Panc1 (cell line): Measurements from ENCODE around the gene POMC. TPM values are rescaled to one million over a fixed set of nuclear protein-coding genes. Genes with fewer than 3 reads are reported as not detected.
"Not testable (repeated sequence)": the region's sequence is repeated elsewhere in the genome, so short reads cannot be mapped to it uniquely, and the experiment has no call there.

Experiments
- ATAC-seq: fragments of 200-7000 bp; cut with Tn5 transposase; 2 replicates; pipeline ENCODE4 v1.9.1; 2020; ENCODE audit warnings: mild to moderate bottlenecking, moderate library complexity
- BruUV-seq: library from RNA; stranded (reverse); fragments of 400-500 nt; replicated peaks from 2 replicates; lab custom pipeline; 2021; lab: Mats Ljungman, UMichigan
- CTCF ChIA-PET: fragments of 300-600 bp; sonication (Branson Sonifier 250); formaldehyde crosslinking; loops from one replicate; lab custom pipeline; 2022; ENCODE audit warnings: antibody characterized with exemption; lab: Charles Lee
- POLR2A ChIA-PET: fragments of 300-600 bp; sonication (Branson Sonifier 250); formaldehyde crosslinking; loops from one replicate; lab custom pipeline; 2022; ENCODE audit warnings: antibody characterized with exemption; lab: Charles Lee
- DNase-seq: peaks from one replicate; pipeline ENCODE4 v3.0.0-alpha.2; 2010; ENCODE audit warnings: low read depth, low spot score
- H3K27ac ChIP-seq: 2 replicates; pipeline ENCODE4 v1.5.1; 2011; ENCODE audit warnings: mild to moderate bottlenecking, low read length, inconsistent platforms
- H3K27me3 ChIP-seq: fragments of 200-500 bp; sonication (Bioruptor generic); 2 replicates; pipeline ENCODE4 v1.6.0; 2014; ENCODE audit warnings: low read length, inconsistent platforms; ENCODE audit not compliant: control insufficient read depth, insufficient read depth
- H3K36me3 ChIP-seq: fragments of 200-500 bp; sonication (Bioruptor generic); 2 replicates; pipeline ENCODE4 v1.5.1; 2014; ENCODE audit warnings: inconsistent platforms, mild to moderate bottlenecking, low read length, moderate library complexity; ENCODE audit not compliant: control insufficient read depth, insufficient read depth
- H3K4me1 ChIP-seq: 2 replicates; pipeline ENCODE4 v1.5.1; 2011; ENCODE audit warnings: inconsistent platforms, mild to moderate bottlenecking, low read length, moderate library complexity; ENCODE audit not compliant: control insufficient read depth, insufficient read depth
- H3K4me3 ChIP-seq, 2 experiments: 2 replicates each; pipeline ENCODE4 v1.5.1; 2011 to 2012; ENCODE audit warnings: low read depth in 2 of 2, low read length in 2 of 2, mild to moderate bottlenecking in 2 of 2, inconsistent platforms in 1 of 2, moderate library complexity in 1 of 2
- H3K9me3 ChIP-seq: fragments of 200-500 bp; sonication (Bioruptor generic); 2 replicates; pipeline ENCODE4 v1.5.1; 2014; ENCODE audit warnings: low read depth, mild to moderate bottlenecking, inconsistent platforms, low read length, moderate library complexity; ENCODE audit not compliant: control insufficient read depth, insufficient read depth
- CTCF ChIP-seq: fragments of 450-650 bp; IDR thresholded peaks from 2 replicates; pipeline ENCODE4 v1.5.1; 2017; ENCODE audit warnings: mild to moderate bottlenecking
- POLR2AphosphoS5 ChIP-seq: IDR thresholded peaks from 2 replicates; pipeline ENCODE4 v1.6.1; 2012; ENCODE audit warnings: mild to moderate bottlenecking, low read depth, low read length, moderate library complexity
- REST ChIP-seq, 2 experiments: IDR thresholded peaks; 2 replicates each; pipeline ENCODE4 v1.6.1; 2011 to 2012; ENCODE audit warnings: low read depth in 2 of 2, control low read depth in 1 of 2, low read length in 1 of 2, mild to moderate bottlenecking in 1 of 2, moderate library complexity in 1 of 2; ENCODE audit not compliant: insufficient read depth in 1 of 2
- SIN3A ChIP-seq: IDR thresholded peaks from 2 replicates; pipeline ENCODE4 v1.6.1; 2012; ENCODE audit warnings: low read depth, mild to moderate bottlenecking, low read length, moderate library complexity, borderline replicate concordance; ENCODE audit not compliant: insufficient read depth
- TCF7L2 ChIP-seq: IDR thresholded peaks from 2 replicates; pipeline ENCODE4 v1.6.1; 2011; ENCODE audit warnings: mild to moderate bottlenecking, low read depth, low read length, inconsistent platforms
- in situ Hi-C: cut with HindIII; loops from 2 replicates; pipeline ENCODE4 v1.10.0; 2016; ENCODE audit warnings: low sequenced_read_pairs, low pct_unique_long_range_greater_than_20kb
- intact Hi-C: fragments of 100-400 bp; cut with micrococcal nuclease; formaldehyde crosslinking; loops from one replicate; pipeline ENCODE4 v1.10.0; 2022; ENCODE audit not compliant: unreplicated experiment
- total RNA-seq: library from RNA; stranded (reverse); gene quantifications from one replicate; pipeline ENCODE4 v1.2.1, GENCODE V29; 2021; ENCODE audit not compliant: unreplicated experiment

The POMC gene
- total RNA-seq, 1 experiment from 2014 or later: not detected

- TF ChIP-seq TCF7L2: no peak
- no peak for TF ChIP-seq CTCF
- no peak for TF ChIP-seq SIN3A
- TF ChIP-seq POLR2AphosphoS5: no peak
- TF ChIP-seq REST (IDR thresholded peaks at IDR 0.05; ENCODE audit: insufficient read depth in 1 of 2, low read depth in 2 of 2, low read length in 1 of 2): no peak
- Histone ChIP-seq H3K27me3 (no peaks in the 10 kb centered on the region), H3K27ac (no peak overlapping the region), H3K36me3 (no peaks in the 10 kb centered on the region), H3K4me1 (no peaks in the 10 kb centered on the region), H3K4me3 (no peak overlapping the region), H3K9me3 (no peaks in the 10 kb centered on the region)
- DNase-seq (no peak), ATAC-seq (no peak)
- POLR2A ChIA-PET: interaction anchor here (0.7 kb wide), 1 partner anchor 318 kb away, joined by 3 read pairs; no protein-coding TSS in a partner anchor
- in situ Hi-C loops: no loop called here
- CTCF ChIA-PET: no interaction called here
- no TSS peak for BruUV-seq
- intact Hi-C loops: no loop called here
These were observed 22.6 kb downstream of the POMC start for GRCh38 chr2:25145803-25146202.

- H3K36me3 ChIP-seq: no peaks in the 10 kb centered on the region
- in situ Hi-C loops: no loop called here
- ATAC-seq (no peak), DNase-seq (no peak)
- H3K9me3 ChIP-seq: no peaks in the 10 kb centered on the region
- intact Hi-C loops: no loop called here
- H3K4me1 ChIP-seq: no peaks in the 10 kb centered on the region
- no peak overlapping the region for H3K27ac ChIP-seq
- no peak for TF ChIP-seq POLR2AphosphoS5
- no peak for TF ChIP-seq SIN3A
- TF ChIP-seq REST (IDR thresholded peaks at IDR 0.05; ENCODE audit: insufficient read depth in 1 of 2, low read depth in 2 of 2, low read length in 1 of 2): no peak
- no peak for TF ChIP-seq TCF7L2
- TF ChIP-seq CTCF: no peak
- no TSS peak for BruUV-seq
- CTCF ChIA-PET: interaction anchor here (0.5 kb wide), 1 partner anchor 311 kb away, joined by 3 read pairs; no protein-coding TSS in a partner anchor
- H3K27me3 ChIP-seq: no peaks in the 10 kb centered on the region
- POLR2A ChIA-PET: no interaction called here
- H3K4me3 ChIP-seq: no peak overlapping the region
These were observed 27.3 kb downstream of the POMC start for GRCh38 chr2:25141120-25141519.

- CTCF ChIA-PET, H3K27me3 ChIP-seq, BruUV-seq, intact Hi-C loops, H3K4me3 ChIP-seq, H3K4me1 ChIP-seq, in situ Hi-C loops, H3K27ac ChIP-seq, DNase-seq, H3K9me3 ChIP-seq, ATAC-seq, H3K36me3 ChIP-seq: not testable (repeated sequence)
- POLR2A ChIA-PET: interaction anchor here (0.7 kb wide), 1 partner anchor 16 kb away, joined by 3 read pairs; no protein-coding TSS in a partner anchor
These were observed 27.8 kb downstream of the POMC start for GRCh38 chr2:25140535-25140934.
